ENCODE measurements around the gene MFAP3. TPM values are rescaled to one million over a fixed set of nuclear protein-coding genes. Genes with fewer than 3 reads are reported as not detected.

Gene MFAP3
- total and polyA plus RNA-seq, 10 of the 15 experiments (the other 5 are each of a cell fraction or from before 2014, with no cell fraction given), result 2.5 to 22.9 (median 13.4) TPM

DNA sequence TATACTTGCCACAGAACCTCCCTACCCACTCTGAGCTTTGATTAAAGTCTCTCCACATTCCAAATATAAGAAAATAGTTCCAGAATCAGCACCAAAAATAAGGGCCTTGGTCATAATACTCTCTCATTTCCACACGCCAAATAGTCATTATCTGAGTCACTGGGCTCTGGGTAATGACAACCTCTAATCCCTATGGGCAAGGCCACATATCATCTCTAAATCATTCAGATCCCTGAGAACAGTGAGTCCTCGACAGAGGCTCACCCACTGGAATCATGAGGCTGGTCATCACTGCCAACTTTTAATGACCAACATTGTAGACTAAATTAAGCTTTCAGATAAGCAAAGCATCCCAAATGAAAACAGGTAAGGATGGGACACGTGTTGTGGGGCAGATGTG lies 28.1 kb upstream of the MFAP3 start:
- ChIA-PET POLR2A (no interaction called here), SMC1A (ENCODE audit: uncharacterized antibody, unreplicated experiment) (no interaction called here), CTCF (no interaction called here), RAD21 (ENCODE audit: unreplicated experiment) (no interaction called here)
- WGBS (ENCODE audit: insufficient coverage, insufficient replicate concordance, low lambda C conversion rate, missing lambda C conversion rate), result 11% methylated on average over 3 of the region's 3 CpGs
- no peak for ATAC-seq
- intact Hi-C loops (cut with micrococcal nuclease; ENCODE audit: unreplicated experiment) (no loop called here), in situ Hi-C loops (cut with MboI) (no loop called here)
- Histone ChIP-seq H3K4me1 (ENCODE audit: control insufficient read depth, insufficient read depth, low read length) (no peaks in the 10 kb centered on the region), H3K36me3 (ENCODE audit: control insufficient read depth in 2 of 2, insufficient read depth in 2 of 2, low read length in 1 of 2) (no peaks in the 10 kb centered on the region; a peak in 1 of 4 replicates), H3K79me2 (ENCODE audit: control insufficient read depth, insufficient read depth, low read length) (no peaks in the 10 kb centered on the region), H3K9me3 (replicated peaks; ENCODE audit: control insufficient read depth, insufficient read depth, low read length) (no peaks in the 10 kb centered on the region), H3K27me3 (replicated peaks in 1 of 2; ENCODE audit: control insufficient read depth in 2 of 2, insufficient read depth in 2 of 2, low read length in 1 of 2) (no peaks in the 10 kb centered on the region), H4K20me1 (ENCODE audit: control insufficient read depth, insufficient read depth) (no peaks in the 10 kb centered on the region), H3K4me3 (no peak overlapping the region), H2AFZ (ENCODE audit: control insufficient read depth, low read depth, low read length) (no peak overlapping the region), H3K4me2 (ENCODE audit: control insufficient read depth, insufficient read depth) (no peak overlapping the region), H3K9ac (ENCODE audit: control insufficient read depth, insufficient read depth, low read length) (no peak overlapping the region), H3K27ac (ENCODE audit: control insufficient read depth, insufficient read depth) (no peak overlapping the region)
- no peak for FAIRE-seq
- TF ChIP-seq BCL11A (IDR thresholded peaks at IDR 0.05; ENCODE audit: low read depth, low read length) (no peak), CBX3 (IDR thresholded peaks at IDR 0.05; ENCODE audit: borderline replicate concordance, low read depth) (no peak), TCF7 (IDR thresholded peaks at IDR 0.05; ENCODE audit: borderline replicate concordance) (no peak), ZNF274 (IDR thresholded peaks at IDR 0.05; ENCODE audit: insufficient read depth, insufficient read length) (no peak)
- TF ChIP-seq, protein P1, sequence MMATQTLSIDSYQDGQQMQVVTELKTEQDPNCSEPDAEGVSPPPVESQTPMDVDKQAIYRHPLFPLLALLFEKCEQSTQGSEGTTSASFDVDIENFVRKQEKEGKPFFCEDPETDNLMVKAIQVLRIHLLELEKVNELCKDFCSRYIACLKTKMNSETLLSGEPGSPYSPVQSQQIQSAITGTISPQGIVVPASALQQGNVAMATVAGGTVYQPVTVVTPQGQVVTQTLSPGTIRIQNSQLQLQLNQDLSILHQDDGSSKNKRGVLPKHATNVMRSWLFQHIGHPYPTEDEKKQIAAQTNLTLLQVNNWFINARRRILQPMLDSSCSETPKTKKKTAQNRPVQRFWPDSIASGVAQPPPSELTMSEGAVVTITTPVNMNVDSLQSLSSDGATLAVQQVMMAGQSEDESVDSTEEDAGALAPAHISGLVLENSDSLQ (IDR thresholded peaks at IDR 0.05), result no peak
- no TSS peak for BruUV-seq (replicated peaks)
- DNase-seq (ENCODE audit: low read depth, low spot score), result no peak

DNA sequence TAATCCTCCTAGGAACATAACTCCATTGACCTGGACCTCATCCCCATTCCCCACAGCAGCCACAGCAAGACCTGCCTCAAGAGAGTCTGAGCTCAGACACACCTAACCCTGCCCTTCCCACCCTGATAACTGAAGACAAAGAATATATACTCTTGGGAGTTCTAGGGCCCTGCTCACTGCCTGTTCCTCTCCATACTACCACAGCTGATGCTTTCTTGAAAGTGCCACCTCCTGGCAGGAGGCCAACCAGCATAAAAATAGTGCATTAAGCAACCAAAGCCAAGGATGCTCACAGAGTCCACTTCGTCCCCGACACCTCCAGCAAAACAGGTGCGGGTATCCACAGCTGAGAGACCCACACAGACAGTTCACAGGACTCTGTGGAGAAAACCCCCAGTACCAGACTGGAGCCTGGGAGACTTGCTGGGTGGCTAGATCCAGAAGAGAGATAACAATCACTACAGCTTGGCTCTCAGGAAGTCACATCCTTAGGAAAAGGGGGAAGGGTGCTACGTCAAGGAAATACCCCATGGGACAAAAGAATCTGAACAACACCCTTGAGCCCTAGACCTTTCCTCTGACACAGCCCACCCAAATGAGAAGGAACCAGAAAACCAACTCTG lies 23.6 kb upstream of the MFAP3 start:
- WGBS (ENCODE audit: insufficient coverage, insufficient replicate concordance, low lambda C conversion rate, missing lambda C conversion rate), result 98% methylated on average over 4 of the region's 4 CpGs
- ChIA-PET RAD21 (ENCODE audit: unreplicated experiment) (no interaction called here), CTCF (interaction anchor here (2.1 kb wide), 1 partner anchor 10 kb away, joined by 5 read pairs; no protein-coding TSS in a partner anchor), SMC1A (ENCODE audit: uncharacterized antibody, unreplicated experiment) (interaction anchor here (0.7 to 1.1 kb wide), 3 partner anchors 21 to 1065 kb away, joined by 3 read pairs; no protein-coding TSS in a partner anchor), POLR2A (no interaction called here)
- FAIRE-seq (no peak), DNase-seq (ENCODE audit: low read depth, low spot score) (no peak), ATAC-seq (no peak)
- BruUV-seq (replicated peaks), result no TSS peak
- Histone ChIP-seq H3K9ac (ENCODE audit: control insufficient read depth, insufficient read depth, low read length) (no peak overlapping the region), H3K27ac (ENCODE audit: control insufficient read depth, insufficient read depth) (no peak overlapping the region), H4K20me1 (ENCODE audit: control insufficient read depth, insufficient read depth) (no peaks in the 10 kb centered on the region), H3K4me3 (no peak overlapping the region), H3K36me3 (ENCODE audit: control insufficient read depth in 2 of 2, insufficient read depth in 2 of 2, low read length in 1 of 2) (no peaks in the 10 kb centered on the region; a peak in 1 of 4 replicates), H3K79me2 (ENCODE audit: control insufficient read depth, insufficient read depth, low read length) (no peaks in the 10 kb centered on the region), H3K4me2 (ENCODE audit: control insufficient read depth, insufficient read depth) (no peak overlapping the region), H3K9me3 (replicated peaks; ENCODE audit: control insufficient read depth, insufficient read depth, low read length) (no peaks in the 10 kb centered on the region), H3K27me3 (replicated peaks in 1 of 2; ENCODE audit: control insufficient read depth in 2 of 2, insufficient read depth in 2 of 2, low read length in 1 of 2) (no peaks in the 10 kb centered on the region), H2AFZ (ENCODE audit: control insufficient read depth, low read depth, low read length) (no peak overlapping the region), H3K4me1 (ENCODE audit: control insufficient read depth, insufficient read depth, low read length) (no peaks in the 10 kb centered on the region)
- in situ Hi-C loops (cut with MboI) (no loop called here), intact Hi-C loops (cut with micrococcal nuclease; ENCODE audit: unreplicated experiment) (no loop called here)
- no peak for TF ChIP-seq NR2C1 (IDR thresholded peaks at IDR 0.05)
- no peak for TF ChIP-seq YY1 (IDR thresholded peaks at IDR 0.05; ENCODE audit: low read depth, low read length)
- no peak for TF ChIP-seq EED (IDR thresholded peaks at IDR 0.05; ENCODE audit: low read depth)
- TF ChIP-seq MYB (IDR thresholded peaks at IDR 0.05; ENCODE audit: borderline replicate concordance, low read depth, low read length), result no peak
- TF ChIP-seq NRF1 (conservative IDR thresholded peaks at IDR 0.05; ENCODE audit: low read depth, low read length), result no peak

Data from GM12878 (cell line).